A549 (cell line): ENCODE results near the gene CNP. TPM values are rescaled to one million over a fixed set of nuclear protein-coding genes. Genes with fewer than 3 reads are reported as not detected.
A peak's percentile ranks its signal among the peaks of the same experiment; 100 is the strongest.
"Not testable (repeated sequence)": the region's sequence is repeated elsewhere in the genome, so short reads cannot be mapped to it uniquely, and the experiment has no call there.

ENCODE experiments used
- ATAC-seq, 2 experiments: fragments of 200-7000 bp in 1 of 2; fragments of >200 bp in 1 of 2; cut with Nextera tagmentation in 1 of 2; cut with Tn5 transposase in 1 of 2; 3 replicates each; pipeline versions ENCODE4 v1.8.0 to v1.9.1; 2018 to 2020; ENCODE audit warnings: mild to moderate bottlenecking in 1 of 2, moderate library complexity in 1 of 2
- CTCF ChIA-PET: fragments of 300-600 bp; sonication (Branson Sonifier 250); formaldehyde crosslinking; extraction: SDS; loops from one replicate; lab custom pipeline; 2021; ENCODE audit warnings: antibody characterized with exemption, inconsistent platforms; lab: Yijun Ruan, JAX
- POLR2A ChIA-PET: fragments of 350-600 bp; formaldehyde crosslinking; extraction: SDS; loops from one replicate; lab custom pipeline; 2021; ENCODE audit warnings: antibody characterized with exemption, inconsistent platforms; lab: Yijun Ruan, JAX
- DNase-seq, 2 experiments: peaks; one replicate each; pipeline versions ENCODE4 v3.0.0 to v3.0.0-alpha.2; 2011 to 2016; ENCODE audit warnings: low read depth in 1 of 2, low spot score in 1 of 2
- FAIRE-seq: peaks from 2 replicates; lab custom pipeline; 2011; peaks lifted over from hg19 to GRCh38; lab: Jason Lieb, UNC
- H3K27ac ChIP-seq, 2 experiments: fragments of >200 bp; sonication (Bioruptor Twin); formaldehyde crosslinking; 3 replicates each; pipeline ENCODE4 v1.5.1; 2016 to 2017
- H3K4me1 ChIP-seq: fragments of >200 bp; sonication (Bioruptor Twin); formaldehyde crosslinking; 3 replicates; pipeline ENCODE4 v1.6.1; 2016
- H3K4me2 ChIP-seq: fragments of >200 bp; sonication (Bioruptor Twin); formaldehyde crosslinking; 3 replicates; pipeline ENCODE4 v1.6.1; 2016
- H3K4me3 ChIP-seq: fragments of >200 bp; sonication (Bioruptor Twin); formaldehyde crosslinking; 3 replicates; pipeline ENCODE4 v1.5.1; 2016
- H3K9me3 ChIP-seq: fragments of >200 bp; sonication (Bioruptor Twin); formaldehyde crosslinking; 3 replicates; pipeline ENCODE4 v1.6.1; 2016
- CBX2 ChIP-seq: fragments of 200-600 bp; sonication (generic); IDR thresholded peaks from 2 replicates; pipeline ENCODE4 v1.6.1; 2016; ENCODE audit warnings: low read depth, mild to moderate bottlenecking, borderline replicate concordance
- CEBPB ChIP-seq, 2 experiments: fragments of >200 bp in 1 of 2; sonication (Bioruptor Twin) in 1 of 2; formaldehyde crosslinking in 1 of 2; IDR thresholded peaks; 2 replicates each; pipeline ENCODE4 v1.6.1; 2012 to 2016
- CHD2 ChIP-seq: fragments of 150-350 bp; IDR thresholded peaks from 2 replicates; pipeline ENCODE4 v1.6.1; 2014; ENCODE audit warnings: low read length; ENCODE audit not compliant: partially characterized antibody
- CHD4 ChIP-seq: fragments of 200-600 bp; sonication (generic); IDR thresholded peaks from 2 replicates; pipeline ENCODE4 v1.6.1; 2016; ENCODE audit warnings: antibody characterized with exemption, mild to moderate bottlenecking, borderline replicate concordance
- EHF ChIP-seq: fragments of 250-450 bp; sonication (Bioruptor Pico); IDR thresholded peaks from 2 replicates; pipeline ENCODE4 v1.5.0; 2020; ENCODE audit warnings: mild to moderate bottlenecking
- EP300 ChIP-seq, 2 experiments: fragments of >200 bp; sonication (Bioruptor Twin); formaldehyde crosslinking; IDR thresholded peaks; 2 replicates in 1 of 2; 3 replicates in 1 of 2; pipeline ENCODE4 v1.6.1; 2016 to 2017
- ESRRA ChIP-seq: fragments of 150-350 bp; IDR thresholded peaks from 2 replicates; pipeline ENCODE4 v1.6.1; 2014; ENCODE audit warnings: mild to moderate bottlenecking, low read length, borderline replicate concordance
- HEYL ChIP-seq: fragments of 250-450 bp; sonication (Bioruptor Pico); IDR thresholded peaks from 2 replicates; pipeline ENCODE4 v1.8.0; 2021; ENCODE audit warnings: mild to moderate bottlenecking, moderate library complexity
- HOXA7 ChIP-seq: fragments of 250-450 bp; sonication (Bioruptor Pico); IDR thresholded peaks from 2 replicates; pipeline ENCODE4 v1.5.0; 2020; ENCODE audit warnings: mild to moderate bottlenecking, moderate library complexity
- HOXB5 ChIP-seq: fragments of 250-450 bp; sonication (Bioruptor Pico); IDR thresholded peaks from 2 replicates; pipeline ENCODE4 v1.5.0; 2020; ENCODE audit warnings: mild to moderate bottlenecking, moderate library complexity
- MAFK ChIP-seq: fragments of 450-650 bp; IDR thresholded peaks from 2 replicates; pipeline ENCODE4 v1.6.1; 2014; ENCODE audit not compliant: partially characterized antibody
- MAZ ChIP-seq: fragments of 150-350 bp; IDR thresholded peaks from 2 replicates; pipeline ENCODE4 v1.6.1; 2014; ENCODE audit warnings: antibody characterized with exemption, low read depth, low read length, borderline replicate concordance
- NPAS2 ChIP-seq: fragments of 250-450 bp; sonication (Bioruptor Pico); IDR thresholded peaks from 2 replicates; pipeline ENCODE4 v1.8.0; 2022; ENCODE audit warnings: mild to moderate bottlenecking, moderate library complexity, borderline replicate concordance
- RAD21 ChIP-seq, 2 experiments: fragments of >200 bp in 1 of 2; sonication (Bioruptor Twin) in 1 of 2; formaldehyde crosslinking in 1 of 2; IDR thresholded peaks in 1 of 2; conservative IDR thresholded peaks in 1 of 2; 2 replicates in 1 of 2; 3 replicates in 1 of 2; pipeline ENCODE4 v1.6.1; 2012 to 2018; ENCODE audit warnings: inconsistent platforms in 1 of 2
- RARB ChIP-seq: fragments of 250-450 bp; sonication (Bioruptor Pico); IDR thresholded peaks from 2 replicates; pipeline ENCODE4 v1.8.0; 2021; ENCODE audit warnings: mild to moderate bottlenecking, moderate library complexity
- RCOR1 ChIP-seq: fragments of 150-350 bp; IDR thresholded peaks from 2 replicates; pipeline ENCODE4 v1.6.1; 2014; ENCODE audit warnings: antibody characterized with exemption, low read length, low read depth
- TFCP2L1 ChIP-seq: fragments of 250-450 bp; sonication (Bioruptor Pico); IDR thresholded peaks from 2 replicates; pipeline ENCODE4 v1.5.0; 2021; ENCODE audit warnings: mild to moderate bottlenecking
- TP53 ChIP-seq: fragments of 250-450 bp; sonication (Bioruptor Pico); IDR thresholded peaks from 2 replicates; pipeline ENCODE4 v1.5.0; 2021; ENCODE audit warnings: mild to moderate bottlenecking, moderate library complexity
- WGBS: methylation state at CpG from one replicate; pipeline ENCODE4 v1.1.6; 2017; ENCODE audit errors: missing lambda C conversion rate; 5-methylcytosine and 5-hydroxymethylcytosine counted together
- polyA plus RNA-seq, 4 experiments: library from polyadenylated mRNA; depleted of rRNA in 3 of 4; stranded (reverse); fragments of >200 nt; fragmentation: RNase III in 1 of 4; extraction: RNeasy Plus Mini Kit Qiagen cat#74134 plus additional on column Dnase treatment in 1 of 4; gene quantifications; 2 replicates in 3 of 4; 3 replicates in 1 of 4; pipeline ENCODE4 v1.2.3, GENCODE V29; 2011 to 2017

The CNP gene
- polyA plus RNA-seq, 2 of the 4 experiments (the other 2 are of a cell fraction) = 38.6 to 113 TPM

- peaks cover 35% of the 10 kb centered on the region for H3K4me1 ChIP-seq
- peak overlapping the region; percentile 17 for H3K4me2 ChIP-seq
- H3K27ac ChIP-seq = peak overlapping the region in 1 of 2 experiments; percentile 23; a peak in 2 of 6 replicates
- DNase-seq, ATAC-seq, H3K9me3 ChIP-seq, FAIRE-seq, H3K4me3 ChIP-seq, POLR2A ChIA-PET: not testable (repeated sequence)
- TF ChIP-seq CEBPB (IDR thresholded peaks at IDR 0.05) = peak in 1 of 2 experiments; percentile 41; a peak in 1 of 4 replicates
- TF ChIP-seq MAFK = peak; percentile 36
- CTCF ChIA-PET = interaction anchor here (1.4 to 1.9 kb wide), 2 partner anchors 10 to 51 kb away, joined by 3 to 13 read pairs; partner anchors contain the start of gene NKIRAS2
- WGBS = 61% methylated on average over 9 of the region's 9 CpGs
Measured at GRCh38 chr17:42010266-42010680, 43.7 kb downstream of the CNP start.

- Histone ChIP-seq H3K9me3 (no peaks in the 10 kb centered on the region), H3K27ac (peak overlapping the region in 1 of 2 experiments; percentile 23; a peak in 2 of 6 replicates), H3K4me1 (peaks cover 35% of the 10 kb centered on the region), H3K4me3 (no peak overlapping the region), H3K4me2 (peak overlapping the region; percentile 17; the same call in 2 of the 3 replicates)
- no peak for TF ChIP-seq NPAS2
- no peak for TF ChIP-seq MAZ
- TF ChIP-seq CHD2 = no peak
- no peak for TF ChIP-seq CHD4
- no peak for TF ChIP-seq RARB (CRISPR knock-in tag)
- TF ChIP-seq RAD21 (conservative IDR thresholded peaks at IDR 0.05 in 1 of 2, IDR thresholded peaks at IDR 0.05 in 1 of 2) = no peak
- TF ChIP-seq RCOR1 = no peak
- no peak for TF ChIP-seq TFCP2L1 (CRISPR knock-in tag)
- TF ChIP-seq EHF (CRISPR knock-in tag) = no peak
- no peak for TF ChIP-seq HEYL (CRISPR knock-in tag)
- no peak for TF ChIP-seq HOXB5
- no peak for TF ChIP-seq ESRRA
- no peak for TF ChIP-seq CEBPB (IDR thresholded peaks at IDR 0.05)
- no peak for TF ChIP-seq HOXA7 (CRISPR knock-in tag)
- TF ChIP-seq CBX2 = no peak
- TF ChIP-seq TP53 = no peak
- TF ChIP-seq EP300 (IDR thresholded peaks at IDR 0.05) = no peak
- TF ChIP-seq MAFK = no peak
- ChIA-PET POLR2A (no interaction called here), CTCF (interaction anchor here (0.6 to 19.4 kb wide), 5 partner anchors 14 to 418 kb away, joined by 3 to 378 read pairs (median 4); partner anchors contain the start of gene CNP)
- WGBS = 96% methylated on average over 3 of the region's 3 CpGs
- ATAC-seq (peak; percentile 47 to 58; a peak in 4 of 6 replicates), FAIRE-seq (no peak), DNase-seq (peak; percentile 62 to 76)
Measured at GRCh38 chr17:42010898-42011516, 44.4 kb downstream of the CNP start.

- H3K4me3 ChIP-seq, H3K27ac ChIP-seq, H3K4me2 ChIP-seq, H3K9me3 ChIP-seq, DNase-seq, ATAC-seq, FAIRE-seq: not testable (repeated sequence)
- POLR2A ChIA-PET = interaction anchor here (1.0 kb wide), 1 partner anchor 39 kb away, joined by 4 read pairs; no protein-coding TSS in a partner anchor
- CTCF ChIA-PET = interaction anchor here (0.8 to 19.4 kb wide), 9 partner anchors 9 to 210 kb away, joined by 3 to 378 read pairs (median 4); partner anchors contain the start of gene CNP
- 89% methylated on average over 4 of the region's 4 CpGs for WGBS
- H3K4me1 ChIP-seq = peaks cover 37% of the 10 kb centered on the region
Measured at GRCh38 chr17:42012363-42012762, 45.8 kb downstream of the CNP start.

- POLR2A ChIA-PET, H3K4me3 ChIP-seq, FAIRE-seq, H3K27ac ChIP-seq, ATAC-seq, H3K9me3 ChIP-seq, H3K4me2 ChIP-seq, DNase-seq: not testable (repeated sequence)
- peaks cover 41% of the 10 kb centered on the region for H3K4me1 ChIP-seq
- 96% methylated on average over 12 of the region's 12 CpGs for WGBS
- CTCF ChIA-PET = interaction anchor here (0.7 to 19.4 kb wide), 6 partner anchors 9 to 158 kb away, joined by 3 to 378 read pairs (median 6); partner anchors contain the start of gene CNP
Measured at GRCh38 chr17:42013740-42014139, 47.1 kb downstream of the CNP start.
